SU-DHL-6 (cell line): ENCODE results near the gene BAD.
A peak's percentile ranks its signal among the peaks of the same experiment; 100 is the strongest.

Experiments used
- H2AFZ ChIP-seq: fragments of 200-600 bp; sonication (generic); 2 replicates; pipeline ENCODE4 v1.6.1; 2014; ENCODE audit warnings: low read depth, mild to moderate bottlenecking, moderate library complexity, mixed read lengths, antibody characterized with exemption, low read length; ENCODE audit not compliant: severe bottlenecking
- H3F3A ChIP-seq: fragments of 200-600 bp; shearing (Covaris generic); 2 replicates; pipeline ENCODE4 v1.6.0; 2016; ENCODE audit warnings: antibody characterized with exemption, mild to moderate bottlenecking; ENCODE audit not compliant: insufficient read depth
- H3K27ac ChIP-seq: fragments of 200-600 bp; sonication (generic); 2 replicates; pipeline ENCODE4 v1.5.1; 2016; ENCODE audit warnings: low read depth, mild to moderate bottlenecking, low read length, moderate library complexity, mixed read lengths
- H3K27me3 ChIP-seq: fragments of 200-600 bp; sonication (generic), shearing (Covaris generic); 2 replicates; pipeline ENCODE4 v1.6.0; 2014; ENCODE audit warnings: mild to moderate bottlenecking, low read length
- H3K36me3 ChIP-seq: fragments of 200-600 bp; sonication (generic); 2 replicates; pipeline ENCODE4 v1.6.1; 2014; ENCODE audit warnings: mild to moderate bottlenecking, low read length, mixed read lengths
- H3K4me2 ChIP-seq: fragments of 300-600, 200-600 bp; shearing (Covaris generic), sonication (generic); 2 replicates; pipeline ENCODE4 v1.6.0; 2014; ENCODE audit warnings: low read length, low read depth, mild to moderate bottlenecking; ENCODE audit not compliant: poor library complexity, severe bottlenecking
- H3K4me3 ChIP-seq: fragments of 200-600 bp; sonication (generic); 2 replicates; pipeline ENCODE4 v1.5.1; 2014; ENCODE audit warnings: antibody characterized with exemption, low read length, mild to moderate bottlenecking, mixed read lengths; ENCODE audit not compliant: insufficient read depth, poor library complexity, severe bottlenecking
- H3K79me2 ChIP-seq: fragments of 200-600 bp; sonication (generic); 2 replicates; pipeline ENCODE4 v1.6.1; 2014; ENCODE audit warnings: mild to moderate bottlenecking, low read length, moderate library complexity; ENCODE audit not compliant: insufficient read depth
- H3K9ac ChIP-seq: fragments of 200-600 bp; sonication (generic); 2 replicates; pipeline ENCODE4 v1.7.0; 2014; ENCODE audit warnings: mild to moderate bottlenecking, low read length
- H3K9me2 ChIP-seq: fragments of 200-600 bp; sonication (generic); replicated peaks from 2 replicates; pipeline ENCODE4 v1.6.1; 2014; ENCODE audit warnings: low read length; ENCODE audit not compliant: insufficient read depth
- H3K9me3 ChIP-seq: fragments of 200-600 bp; sonication (generic); 2 replicates; pipeline ENCODE4 v1.6.1; 2014; ENCODE audit warnings: low read length, mixed read lengths; ENCODE audit not compliant: insufficient read depth
- H4K20me1 ChIP-seq: fragments of 200-600 bp; sonication (generic); 2 replicates; pipeline ENCODE4 v1.6.1; 2014; ENCODE audit warnings: low read depth, mild to moderate bottlenecking, antibody characterized with exemption, low read length, moderate library complexity, mixed read lengths
- EZH2phosphoT487 ChIP-seq: fragments of 200-600 bp; sonication (generic), shearing (Covaris generic); conservative IDR thresholded peaks from 2 replicates; pipeline ENCODE4 v1.6.1; 2018; ENCODE audit warnings: mild to moderate bottlenecking, antibody characterized with exemption, low read length, moderate library complexity, mixed read lengths
- TF ChIP-seq, protein P1 (sequence below): fragments of 200-600 bp; sonication (generic); IDR thresholded peaks from one replicate; pipeline ENCODE4 v1.5.1; 2017; ENCODE audit warnings: antibody characterized with exemption, mild to moderate bottlenecking, low read length, moderate library complexity; ENCODE audit not compliant: insufficient read depth, poor library complexity, severe bottlenecking

Gene BAD

GRCh38 chr11:64232967-64233315 lies 51.5 kb downstream of the BAD start:
- H3K9me2 ChIP-seq = no peaks in the 10 kb centered on the region
- H3K36me3 ChIP-seq = no peaks in the 10 kb centered on the region
- no peaks in the 10 kb centered on the region for H3K27me3 ChIP-seq
- H3K9me3 ChIP-seq = no peaks in the 10 kb centered on the region
- H3F3A ChIP-seq = peaks cover 28% of the 10 kb centered on the region
- no peak overlapping the region for H3K4me2 ChIP-seq
- no peak overlapping the region for H3K27ac ChIP-seq
- H3K4me3 ChIP-seq = no peak overlapping the region
- no peaks in the 10 kb centered on the region for H4K20me1 ChIP-seq
- TF ChIP-seq, protein P1, sequence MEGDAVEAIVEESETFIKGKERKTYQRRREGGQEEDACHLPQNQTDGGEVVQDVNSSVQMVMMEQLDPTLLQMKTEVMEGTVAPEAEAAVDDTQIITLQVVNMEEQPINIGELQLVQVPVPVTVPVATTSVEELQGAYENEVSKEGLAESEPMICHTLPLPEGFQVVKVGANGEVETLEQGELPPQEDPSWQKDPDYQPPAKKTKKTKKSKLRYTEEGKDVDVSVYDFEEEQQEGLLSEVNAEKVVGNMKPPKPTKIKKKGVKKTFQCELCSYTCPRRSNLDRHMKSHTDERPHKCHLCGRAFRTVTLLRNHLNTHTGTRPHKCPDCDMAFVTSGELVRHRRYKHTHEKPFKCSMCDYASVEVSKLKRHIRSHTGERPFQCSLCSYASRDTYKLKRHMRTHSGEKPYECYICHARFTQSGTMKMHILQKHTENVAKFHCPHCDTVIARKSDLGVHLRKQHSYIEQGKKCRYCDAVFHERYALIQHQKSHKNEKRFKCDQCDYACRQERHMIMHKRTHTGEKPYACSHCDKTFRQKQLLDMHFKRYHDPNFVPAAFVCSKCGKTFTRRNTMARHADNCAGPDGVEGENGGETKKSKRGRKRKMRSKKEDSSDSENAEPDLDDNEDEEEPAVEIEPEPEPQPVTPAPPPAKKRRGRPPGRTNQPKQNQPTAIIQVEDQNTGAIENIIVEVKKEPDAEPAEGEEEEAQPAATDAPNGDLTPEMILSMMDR = no peak
- no peak for TF ChIP-seq EZH2phosphoT487
- no peak overlapping the region for H2AFZ ChIP-seq
- H3K79me2 ChIP-seq = peaks cover 7% of the 10 kb centered on the region; the same call in 1 of the 2 replicates
- no peak overlapping the region for H3K9ac ChIP-seq

- no peak overlapping the region for H3K9ac ChIP-seq
- no peaks in the 10 kb centered on the region for H3K36me3 ChIP-seq
- no peak overlapping the region for H2AFZ ChIP-seq
- no peaks in the 10 kb centered on the region for H4K20me1 ChIP-seq
- H3K79me2 ChIP-seq = peaks cover 7% of the 10 kb centered on the region; the same call in 1 of the 2 replicates
- peaks cover 30% of the 10 kb centered on the region for H3F3A ChIP-seq
- H3K27me3 ChIP-seq = no peaks in the 10 kb centered on the region
- no peak overlapping the region for H3K4me3 ChIP-seq
- no peaks in the 10 kb centered on the region for H3K9me3 ChIP-seq
- H3K27ac ChIP-seq = no peak overlapping the region
- H3K4me2 ChIP-seq = no peak overlapping the region
- H3K9me2 ChIP-seq = no peaks in the 10 kb centered on the region
- TF ChIP-seq EZH2phosphoT487 = no peak
- TF ChIP-seq, protein P1 = no peak
Measured at GRCh38 chr11:64232182-64232966, 52.1 kb downstream of the BAD start.

- no peaks in the 10 kb centered on the region for H3K27me3 ChIP-seq
- H2AFZ ChIP-seq = no peak overlapping the region
- no peaks in the 10 kb centered on the region for H3K9me3 ChIP-seq
- no peak for TF ChIP-seq EZH2phosphoT487
- TF ChIP-seq, protein P1 = no peak
- peaks cover 7% of the 10 kb centered on the region; the same call in 1 of the 2 replicates for H3K79me2 ChIP-seq
- H3K4me2 ChIP-seq = peak overlapping the region; percentile 80
- H3K9me2 ChIP-seq = no peaks in the 10 kb centered on the region
- no peaks in the 10 kb centered on the region for H4K20me1 ChIP-seq
- no peak overlapping the region for H3K4me3 ChIP-seq
- no peaks in the 10 kb centered on the region for H3K36me3 ChIP-seq
- H3F3A ChIP-seq = peaks cover 39% of the 10 kb centered on the region
- H3K27ac ChIP-seq = no peak overlapping the region
- peak overlapping the region; percentile 74; the same call in 1 of the 2 replicates for H3K9ac ChIP-seq
Measured at GRCh38 chr11:64231546-64231945, 52.9 kb downstream of the BAD start.
